ENCODE data around the gene MUC15. TPM values are rescaled to one million over a fixed set of nuclear protein-coding genes. Genes with fewer than 3 reads are reported as not detected.
A peak's percentile ranks its signal among the peaks of the same experiment; 100 is the strongest.

MUC15 gene
- total RNA-seq, 1 donor from 2014 or later = 10.5 TPM

GRCh38 chr11:26578998-26579661 lies 7.1 kb upstream of the MUC15 start:
- no peak overlapping the region for H3K4me3 ChIP-seq
- TF ChIP-seq, protein P1, sequence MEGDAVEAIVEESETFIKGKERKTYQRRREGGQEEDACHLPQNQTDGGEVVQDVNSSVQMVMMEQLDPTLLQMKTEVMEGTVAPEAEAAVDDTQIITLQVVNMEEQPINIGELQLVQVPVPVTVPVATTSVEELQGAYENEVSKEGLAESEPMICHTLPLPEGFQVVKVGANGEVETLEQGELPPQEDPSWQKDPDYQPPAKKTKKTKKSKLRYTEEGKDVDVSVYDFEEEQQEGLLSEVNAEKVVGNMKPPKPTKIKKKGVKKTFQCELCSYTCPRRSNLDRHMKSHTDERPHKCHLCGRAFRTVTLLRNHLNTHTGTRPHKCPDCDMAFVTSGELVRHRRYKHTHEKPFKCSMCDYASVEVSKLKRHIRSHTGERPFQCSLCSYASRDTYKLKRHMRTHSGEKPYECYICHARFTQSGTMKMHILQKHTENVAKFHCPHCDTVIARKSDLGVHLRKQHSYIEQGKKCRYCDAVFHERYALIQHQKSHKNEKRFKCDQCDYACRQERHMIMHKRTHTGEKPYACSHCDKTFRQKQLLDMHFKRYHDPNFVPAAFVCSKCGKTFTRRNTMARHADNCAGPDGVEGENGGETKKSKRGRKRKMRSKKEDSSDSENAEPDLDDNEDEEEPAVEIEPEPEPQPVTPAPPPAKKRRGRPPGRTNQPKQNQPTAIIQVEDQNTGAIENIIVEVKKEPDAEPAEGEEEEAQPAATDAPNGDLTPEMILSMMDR (IDR thresholded peaks at IDR 0.05) = no peak
- H3K36me3 ChIP-seq = no peaks in the 10 kb centered on the region
- DNase-seq (no peak), ATAC-seq (no peak)
- intact Hi-C loops (cut with DNase I) = no loop called here
- H3K9me3 ChIP-seq = no peaks in the 10 kb centered on the region
- H3K4me1 ChIP-seq = no peaks in the 10 kb centered on the region
- no peaks in the 10 kb centered on the region for H3K27me3 ChIP-seq
- H3K27ac ChIP-seq = no peak overlapping the region

- Histone ChIP-seq H3K9me3 (no peaks in the 10 kb centered on the region), H3K4me1 (no peaks in the 10 kb centered on the region), H3K36me3 (no peaks in the 10 kb centered on the region), H3K27ac (no peak overlapping the region), H3K4me3 (no peak overlapping the region), H3K27me3 (no peaks in the 10 kb centered on the region)
- peak; percentile 57 for ATAC-seq
- TF ChIP-seq, protein P1 (IDR thresholded peaks at IDR 0.05) = no peak
- DNase-seq = no peak
- intact Hi-C loops (cut with DNase I) = no loop called here
These were observed 3.9 kb upstream of the MUC15 start for GRCh38 chr11:26575946-26576345.

DNA sequence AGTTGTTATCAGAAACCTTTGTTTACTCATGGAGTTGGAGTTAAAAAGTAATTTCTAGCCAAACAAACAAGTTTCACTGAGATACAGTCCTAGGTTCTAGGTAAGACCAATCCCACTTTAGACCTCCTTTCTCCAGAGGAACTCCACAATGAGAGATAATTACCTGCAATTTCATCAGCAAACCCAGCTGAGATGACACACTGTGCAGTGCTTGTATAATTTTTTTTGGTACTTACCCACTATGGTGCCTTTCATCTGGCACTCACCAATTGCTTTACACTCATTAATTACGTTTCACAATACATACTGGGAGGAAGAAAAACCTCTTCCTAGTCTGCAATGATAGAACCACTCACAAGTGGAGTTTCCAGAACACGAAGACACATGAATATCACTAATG lies 1.8 kb upstream of the MUC15 start:
- Histone ChIP-seq H3K27ac (no peak overlapping the region), H3K9me3 (no peaks in the 10 kb centered on the region), H3K4me1 (no peaks in the 10 kb centered on the region), H3K27me3 (no peaks in the 10 kb centered on the region), H3K4me3 (no peak overlapping the region), H3K36me3 (no peaks in the 10 kb centered on the region)
- ATAC-seq (no peak), DNase-seq (no peak)
- TF ChIP-seq, protein P1 (IDR thresholded peaks at IDR 0.05) = no peak
- intact Hi-C loops (cut with DNase I) = no loop called here

DNA sequence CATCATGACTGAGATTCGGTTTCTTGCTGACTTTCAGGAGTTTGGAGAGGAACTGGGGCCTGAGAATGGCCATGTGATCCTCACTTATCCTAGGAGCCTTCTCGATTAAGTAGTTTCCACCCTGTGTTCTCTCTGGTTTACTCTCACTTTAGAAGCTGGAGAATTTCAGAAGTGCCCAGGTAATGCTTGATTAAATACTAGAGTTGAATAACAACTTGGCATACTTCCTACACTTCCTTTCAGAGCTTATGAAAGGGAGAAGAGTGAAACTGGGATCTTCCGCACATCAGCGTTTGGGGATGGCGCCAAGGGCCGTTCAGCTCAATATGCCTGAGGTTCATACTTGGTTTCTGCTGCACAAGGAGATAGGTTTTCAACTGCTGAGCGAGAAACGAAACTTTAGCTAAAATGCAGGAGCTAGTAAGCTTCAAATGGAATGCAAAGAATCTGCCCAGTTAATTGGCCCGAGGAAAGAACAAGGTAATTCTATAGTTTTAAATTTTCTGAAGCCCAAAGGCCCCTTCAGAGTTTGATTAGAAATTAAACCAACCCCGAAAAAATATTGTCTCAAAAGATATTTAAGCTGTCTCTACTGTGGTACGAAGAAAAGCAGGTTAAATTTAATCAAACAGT lies 823 bp upstream of the MUC15 start:
- H3K9me3 ChIP-seq = no peaks in the 10 kb centered on the region
- TF ChIP-seq, protein P1 (IDR thresholded peaks at IDR 0.05) = no peak
- ATAC-seq (peak; percentile 92), DNase-seq (no peak)
- intact Hi-C loops (cut with DNase I) = no loop called here
- no peaks in the 10 kb centered on the region for H3K36me3 ChIP-seq
- peak overlapping the region; percentile 69 for H3K27ac ChIP-seq
- no peak overlapping the region for H3K4me3 ChIP-seq
- H3K4me1 ChIP-seq = no peaks in the 10 kb centered on the region
- H3K27me3 ChIP-seq = no peaks in the 10 kb centered on the region

- Histone ChIP-seq H3K9me3 (no peaks in the 10 kb centered on the region), H3K27ac (no peak overlapping the region), H3K36me3 (no peaks in the 10 kb centered on the region), H3K27me3 (no peaks in the 10 kb centered on the region), H3K4me3 (no peak overlapping the region), H3K4me1 (no peaks in the 10 kb centered on the region)
- TF ChIP-seq, protein P1 (IDR thresholded peaks at IDR 0.05) = no peak
- DNase-seq (no peak), ATAC-seq (no peak)
- intact Hi-C loops (cut with DNase I) = no loop called here
These were observed 2.4 kb downstream of the MUC15 start for GRCh38 chr11:26569646-26570045.

All from upper lobe of right lung (tissue), 1 donor.